SK-N-SH treated with all-trans-retinoic acid at 6 μM for 48 hours (cell line): ENCODE results near the gene RGS10.

Experiments used
- ATAC-seq: fragments of 200-7000 bp; cut with Tn5 transposase; 3 replicates; pipeline ENCODE4 v1.9.1; 2020; ENCODE audit warnings: mild to moderate bottlenecking, moderate library complexity
- ARNTL ChIP-seq: fragments of 450-650 bp; formaldehyde crosslinking; IDR thresholded peaks from 2 replicates; pipeline ENCODE4 v1.5.0; 2020; ENCODE audit warnings: low read depth, mild to moderate bottlenecking, moderate library complexity, borderline replicate concordance
- BACH2 ChIP-seq: fragments of 250-450 bp; sonication (Bioruptor Pico); IDR thresholded peaks from 2 replicates; pipeline ENCODE4 v1.9.0; 2021; ENCODE audit warnings: mild to moderate bottlenecking, borderline replicate concordance
- CREB5 ChIP-seq: fragments of 250-450 bp; sonication (Bioruptor Pico); IDR thresholded peaks from 2 replicates; pipeline ENCODE4 v1.5.1; 2020; ENCODE audit warnings: low read depth, mild to moderate bottlenecking, moderate library complexity
- CSDC2 ChIP-seq: fragments of 250-450 bp; sonication (Bioruptor Pico); IDR thresholded peaks from 2 replicates; pipeline ENCODE4 v1.5.0; 2020; ENCODE audit warnings: mild to moderate bottlenecking, moderate library complexity
- CSRNP3 ChIP-seq: fragments of 250-450 bp; sonication (Bioruptor Pico); IDR thresholded peaks from 2 replicates; pipeline ENCODE4 v1.5.1; 2021; ENCODE audit warnings: mild to moderate bottlenecking, moderate library complexity
- ESRRG ChIP-seq: fragments of 250-450 bp; sonication (Bioruptor Pico); IDR thresholded peaks from 2 replicates; pipeline ENCODE4 v1.6.1; 2021; ENCODE audit warnings: mild to moderate bottlenecking
- GLIS3 ChIP-seq: fragments of 250-450 bp; sonication (Bioruptor Pico); IDR thresholded peaks from 2 replicates; pipeline ENCODE4 v1.5.0; 2020; ENCODE audit warnings: mild to moderate bottlenecking, moderate library complexity
- ISL1 ChIP-seq: fragments of 250-450 bp; sonication (Bioruptor Pico); IDR thresholded peaks from 2 replicates; pipeline ENCODE4 v2.1.2; 2022; ENCODE audit warnings: mild to moderate bottlenecking, moderate library complexity
- OSR1 ChIP-seq: fragments of 250-450 bp; sonication (Bioruptor Pico); IDR thresholded peaks from 2 replicates; pipeline ENCODE4 v1.8.0; 2022; ENCODE audit warnings: moderate library complexity, mild to moderate bottlenecking, inconsistent platforms
- POU6F1 ChIP-seq: fragments of 250-450 bp; sonication (Bioruptor Pico); IDR thresholded peaks from 2 replicates; pipeline ENCODE4 v1.8.0; 2021; ENCODE audit warnings: low read depth, mild to moderate bottlenecking, moderate library complexity, borderline replicate concordance
- PPARA ChIP-seq: fragments of 250-450 bp; sonication (Bioruptor Pico); IDR thresholded peaks from 2 replicates; pipeline ENCODE4 v1.5.0; 2020; ENCODE audit warnings: mild to moderate bottlenecking, borderline replicate concordance
- RARB ChIP-seq: fragments of 250-450 bp; sonication (Bioruptor Pico); IDR thresholded peaks from 2 replicates; pipeline ENCODE4 v1.8.0; 2021; ENCODE audit warnings: mild to moderate bottlenecking, moderate library complexity
- SNAI2 ChIP-seq: fragments of 250-450 bp; sonication (Bioruptor Pico); IDR thresholded peaks from 2 replicates; pipeline ENCODE4 v1.5.0; 2020; ENCODE audit warnings: mild to moderate bottlenecking, moderate library complexity
- TCF4 ChIP-seq: fragments of 250-450 bp; sonication (Bioruptor Pico); IDR thresholded peaks from 2 replicates; pipeline ENCODE4 v1.8.0; 2021; ENCODE audit warnings: mild to moderate bottlenecking, moderate library complexity, borderline replicate concordance
- TOX ChIP-seq: fragments of 250-450 bp; sonication (Bioruptor Pico); IDR thresholded peaks from 2 replicates; pipeline ENCODE4 v1.8.0; 2021; ENCODE audit warnings: mild to moderate bottlenecking, moderate library complexity, borderline replicate concordance
- TSHZ2 ChIP-seq: fragments of 250-450 bp; sonication (Bioruptor Pico); IDR thresholded peaks from 2 replicates; pipeline ENCODE4 v1.5.0; 2020; ENCODE audit warnings: mild to moderate bottlenecking, moderate library complexity
- ZC3H10 ChIP-seq: fragments of 250-450 bp; sonication (Bioruptor Pico); IDR thresholded peaks from 2 replicates; pipeline ENCODE4 v1.5.1; 2021; ENCODE audit warnings: mild to moderate bottlenecking, moderate library complexity
- ZFP3 ChIP-seq: fragments of 250-450 bp; sonication (Bioruptor Pico); IDR thresholded peaks from 2 replicates; pipeline ENCODE4 v1.5.0; 2020; ENCODE audit warnings: mild to moderate bottlenecking, moderate library complexity
- ZFP30 ChIP-seq: fragments of 450-650 bp; formaldehyde crosslinking; IDR thresholded peaks from 2 replicates; pipeline ENCODE4 v1.5.0; 2022; ENCODE audit warnings: mild to moderate bottlenecking, moderate library complexity
- ZNF565 ChIP-seq: fragments of 450-650 bp; formaldehyde crosslinking; conservative IDR thresholded peaks from 2 replicates; pipeline ENCODE4 v1.5.0; 2020; ENCODE audit warnings: low read depth, mild to moderate bottlenecking, moderate library complexity
- ZNF70 ChIP-seq: fragments of 450-650 bp; formaldehyde crosslinking; IDR thresholded peaks from 2 replicates; pipeline ENCODE4 v1.5.0; 2020; ENCODE audit warnings: mild to moderate bottlenecking, moderate library complexity
- ZNF8 ChIP-seq: fragments of 450-650 bp; formaldehyde crosslinking; IDR thresholded peaks from 2 replicates; pipeline ENCODE4 v1.5.0; 2020; ENCODE audit warnings: mild to moderate bottlenecking, moderate library complexity

RGS10 gene

GRCh38 chr10:119462773-119463172 is 79.7 kb downstream of the RGS10 start:
- no peak for TF ChIP-seq ZFP30 (CRISPR knock-in tag)
- TF ChIP-seq CSRNP3 (CRISPR knock-in tag) = no peak
- no peak for TF ChIP-seq OSR1 (CRISPR knock-in tag)
- TF ChIP-seq ESRRG (CRISPR knock-in tag) = no peak
- no peak for TF ChIP-seq RARB
- TF ChIP-seq GLIS3 (CRISPR knock-in tag) = no peak
- TF ChIP-seq CSDC2 (CRISPR knock-in tag) = no peak
- no peak for TF ChIP-seq SNAI2
- TF ChIP-seq ZNF8 (CRISPR knock-in tag) = no peak
- TF ChIP-seq, all 23 proteins: peak for 0
- no peak for ATAC-seq

- no peak for ATAC-seq
- TF ChIP-seq ZFP3 (CRISPR knock-in tag) (no peak), TSHZ2 (CRISPR knock-in tag) (no peak), ZC3H10 (CRISPR knock-in tag) (no peak), ZNF70 (CRISPR knock-in tag) (no peak), TCF4 (CRISPR knock-in tag) (no peak), CSDC2 (CRISPR knock-in tag) (no peak), CREB5 (CRISPR knock-in tag) (no peak), ZNF8 (CRISPR knock-in tag) (no peak), ZNF565 (CRISPR knock-in tag) (no peak), BACH2 (no peak), CSRNP3 (CRISPR knock-in tag) (no peak), PPARA (CRISPR knock-in tag) (no peak), ISL1 (CRISPR knock-in tag) (no peak)
These were observed 80.6 kb downstream of the RGS10 start for GRCh38 chr10:119461923-119462322.

- no peak for ATAC-seq
- no peak for TF ChIP-seq SNAI2
- TF ChIP-seq ZNF565 (CRISPR knock-in tag) = no peak
- no peak for TF ChIP-seq ISL1 (CRISPR knock-in tag)
- no peak for TF ChIP-seq OSR1 (CRISPR knock-in tag)
- TF ChIP-seq TOX (CRISPR knock-in tag) = no peak
- no peak for TF ChIP-seq PPARA (CRISPR knock-in tag)
- TF ChIP-seq CSDC2 (CRISPR knock-in tag) = no peak
- no peak for TF ChIP-seq CSRNP3 (CRISPR knock-in tag)
- no peak for TF ChIP-seq CREB5 (CRISPR knock-in tag)
- no peak for TF ChIP-seq ARNTL (CRISPR knock-in tag)
- TF ChIP-seq POU6F1 (CRISPR knock-in tag) = no peak
These were observed 81.1 kb downstream of the RGS10 start for GRCh38 chr10:119461380-119461779.
